ENCODE data around the gene BMP3.

BMP3 gene

DNA sequence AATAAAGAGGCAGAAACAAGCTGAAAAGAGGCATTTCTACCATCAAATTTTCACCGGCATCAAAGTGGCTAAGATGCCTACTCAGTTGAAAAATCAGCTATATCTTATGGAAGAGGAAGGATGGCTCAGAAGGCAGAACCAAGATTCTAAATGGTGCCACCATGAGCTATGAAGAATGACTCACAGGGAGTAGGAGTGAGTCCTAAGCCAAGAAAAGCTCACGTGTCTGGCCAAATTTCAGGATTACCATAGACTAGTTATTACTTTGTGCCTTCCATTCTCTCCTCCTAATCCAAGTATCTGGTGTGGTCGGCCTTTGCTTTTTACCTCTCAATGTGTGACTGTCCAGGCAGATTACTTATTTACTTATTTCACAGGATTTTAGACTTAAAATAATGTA is 54.8 kb downstream of the BMP3 start (continued):
- TF ChIP-seq, protein P1, sequence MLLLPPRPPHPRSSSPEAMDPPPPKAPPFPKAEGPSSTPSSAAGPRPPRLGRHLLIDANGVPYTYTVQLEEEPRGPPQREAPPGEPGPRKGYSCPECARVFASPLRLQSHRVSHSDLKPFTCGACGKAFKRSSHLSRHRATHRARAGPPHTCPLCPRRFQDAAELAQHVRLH (tag by site-specific recombination; IDR thresholded peaks at IDR 0.05): no peak
- TF ChIP-seq, protein P2, sequence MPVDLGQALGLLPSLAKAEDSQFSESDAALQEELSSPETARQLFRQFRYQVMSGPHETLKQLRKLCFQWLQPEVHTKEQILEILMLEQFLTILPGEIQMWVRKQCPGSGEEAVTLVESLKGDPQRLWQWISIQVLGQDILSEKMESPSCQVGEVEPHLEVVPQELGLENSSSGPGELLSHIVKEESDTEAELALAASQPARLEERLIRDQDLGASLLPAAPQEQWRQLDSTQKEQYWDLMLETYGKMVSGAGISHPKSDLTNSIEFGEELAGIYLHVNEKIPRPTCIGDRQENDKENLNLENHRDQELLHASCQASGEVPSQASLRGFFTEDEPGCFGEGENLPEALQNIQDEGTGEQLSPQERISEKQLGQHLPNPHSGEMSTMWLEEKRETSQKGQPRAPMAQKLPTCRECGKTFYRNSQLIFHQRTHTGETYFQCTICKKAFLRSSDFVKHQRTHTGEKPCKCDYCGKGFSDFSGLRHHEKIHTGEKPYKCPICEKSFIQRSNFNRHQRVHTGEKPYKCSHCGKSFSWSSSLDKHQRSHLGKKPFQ (tag by site-specific recombination; IDR thresholded peaks at IDR 0.05): no peak

DNA sequence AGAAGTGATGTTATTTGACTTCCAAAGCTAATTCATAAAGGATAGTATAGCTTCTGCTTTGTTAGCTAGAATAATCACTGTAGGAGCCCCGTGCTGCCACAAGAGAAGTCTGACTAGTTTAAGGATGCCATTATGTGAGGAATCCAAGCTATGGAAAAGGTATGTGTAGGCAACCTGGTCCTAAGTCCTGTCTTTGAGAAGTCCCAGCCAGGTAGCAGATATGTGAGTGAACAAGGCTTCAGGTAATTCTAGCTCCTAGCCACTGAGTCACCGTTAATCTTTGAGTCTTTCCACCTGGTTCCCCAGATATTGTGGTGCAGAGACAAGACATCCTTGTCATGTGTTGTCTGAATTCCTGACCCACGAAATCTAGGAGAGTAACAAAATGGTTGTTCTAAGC is 55.5 kb downstream of the BMP3 start:
- no peaks in the 10 kb centered on the region for H3K4me1 ChIP-seq (ENCODE audit: control insufficient read depth, insufficient read depth, low read length)
- H3K36me3 ChIP-seq (ENCODE audit: control insufficient read depth in 2 of 2, insufficient read depth in 1 of 2, low read length in 2 of 2): no peaks in the 10 kb centered on the region
- ChIA-PET CTCF (interaction anchor here (0.7 to 1.0 kb wide), 2 partner anchors 16 to 726 kb away, joined by 3 read pairs; no protein-coding TSS in a partner anchor), POLR2A (interaction anchor here (0.7 kb wide), 1 partner anchor 89 kb away, joined by 3 read pairs; no protein-coding TSS in a partner anchor)
- H3K27ac ChIP-seq (ENCODE audit: extremely low read depth, low read depth, low read length): no peak overlapping the region
- H3K4me3 ChIP-seq (ENCODE audit: low read depth, low read length): no peak overlapping the region
- H3K9me3 ChIP-seq (ENCODE audit: control insufficient read depth, insufficient read depth, low read depth, low read length): no peaks in the 10 kb centered on the region
- TF ChIP-seq ZNF433 (tag by site-specific recombination; IDR thresholded peaks at IDR 0.05; ENCODE audit: low read depth): no peak
- no peak for TF ChIP-seq GLIS1 (tag by site-specific recombination; IDR thresholded peaks at IDR 0.05)
- TF ChIP-seq ZNF843 (tag by site-specific recombination; IDR thresholded peaks at IDR 0.05): no peak
- TF ChIP-seq MZF1 (tag by site-specific recombination; IDR thresholded peaks at IDR 0.05; ENCODE audit: borderline replicate concordance): no peak
- TF ChIP-seq, protein P3, sequence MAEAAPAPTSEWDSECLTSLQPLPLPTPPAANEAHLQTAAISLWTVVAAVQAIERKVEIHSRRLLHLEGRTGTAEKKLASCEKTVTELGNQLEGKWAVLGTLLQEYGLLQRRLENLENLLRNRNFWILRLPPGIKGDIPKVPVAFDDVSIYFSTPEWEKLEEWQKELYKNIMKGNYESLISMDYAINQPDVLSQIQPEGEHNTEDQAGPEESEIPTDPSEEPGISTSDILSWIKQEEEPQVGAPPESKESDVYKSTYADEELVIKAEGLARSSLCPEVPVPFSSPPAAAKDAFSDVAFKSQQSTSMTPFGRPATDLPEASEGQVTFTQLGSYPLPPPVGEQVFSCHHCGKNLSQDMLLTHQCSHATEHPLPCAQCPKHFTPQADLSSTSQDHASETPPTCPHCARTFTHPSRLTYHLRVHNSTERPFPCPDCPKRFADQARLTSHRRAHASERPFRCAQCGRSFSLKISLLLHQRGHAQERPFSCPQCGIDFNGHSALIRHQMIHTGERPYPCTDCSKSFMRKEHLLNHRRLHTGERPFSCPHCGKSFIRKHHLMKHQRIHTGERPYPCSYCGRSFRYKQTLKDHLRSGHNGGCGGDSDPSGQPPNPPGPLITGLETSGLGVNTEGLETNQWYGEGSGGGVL (tag by site-specific recombination; IDR thresholded peaks at IDR 0.05): no peak
- TF ChIP-seq ZNF600 (tag by site-specific recombination; IDR thresholded peaks at IDR 0.05): no peak
- no peak for TF ChIP-seq RBAK (tag by site-specific recombination; IDR thresholded peaks at IDR 0.05)
- TF ChIP-seq ZNF48 (tag by site-specific recombination; IDR thresholded peaks at IDR 0.05): no peak
- TF ChIP-seq ZNF510 (tag by site-specific recombination; IDR thresholded peaks at IDR 0.05; ENCODE audit: insufficient replicate concordance): no peak
- TF ChIP-seq, protein P4, sequence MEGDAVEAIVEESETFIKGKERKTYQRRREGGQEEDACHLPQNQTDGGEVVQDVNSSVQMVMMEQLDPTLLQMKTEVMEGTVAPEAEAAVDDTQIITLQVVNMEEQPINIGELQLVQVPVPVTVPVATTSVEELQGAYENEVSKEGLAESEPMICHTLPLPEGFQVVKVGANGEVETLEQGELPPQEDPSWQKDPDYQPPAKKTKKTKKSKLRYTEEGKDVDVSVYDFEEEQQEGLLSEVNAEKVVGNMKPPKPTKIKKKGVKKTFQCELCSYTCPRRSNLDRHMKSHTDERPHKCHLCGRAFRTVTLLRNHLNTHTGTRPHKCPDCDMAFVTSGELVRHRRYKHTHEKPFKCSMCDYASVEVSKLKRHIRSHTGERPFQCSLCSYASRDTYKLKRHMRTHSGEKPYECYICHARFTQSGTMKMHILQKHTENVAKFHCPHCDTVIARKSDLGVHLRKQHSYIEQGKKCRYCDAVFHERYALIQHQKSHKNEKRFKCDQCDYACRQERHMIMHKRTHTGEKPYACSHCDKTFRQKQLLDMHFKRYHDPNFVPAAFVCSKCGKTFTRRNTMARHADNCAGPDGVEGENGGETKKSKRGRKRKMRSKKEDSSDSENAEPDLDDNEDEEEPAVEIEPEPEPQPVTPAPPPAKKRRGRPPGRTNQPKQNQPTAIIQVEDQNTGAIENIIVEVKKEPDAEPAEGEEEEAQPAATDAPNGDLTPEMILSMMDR (tag by site-specific recombination; IDR thresholded peaks at IDR 0.05): no peak
- no peak for TF ChIP-seq SP7 (tag by site-specific recombination; IDR thresholded peaks at IDR 0.05)
- TF ChIP-seq ZNF777 (tag by site-specific recombination; IDR thresholded peaks at IDR 0.05; ENCODE audit: borderline replicate concordance): no peak
- TF ChIP-seq SALL2 (tag by site-specific recombination; IDR thresholded peaks at IDR 0.05; ENCODE audit: borderline replicate concordance): no peak
- no peak for TF ChIP-seq ZNF132 (tag by site-specific recombination; IDR thresholded peaks at IDR 0.05; ENCODE audit: borderline replicate concordance)
- no peak for TF ChIP-seq OSR2 (tag by site-specific recombination; IDR thresholded peaks at IDR 0.05)
- no peak for TF ChIP-seq ZNF707 (tag by site-specific recombination; IDR thresholded peaks at IDR 0.05)
- no peak for TF ChIP-seq KLF1 (tag by site-specific recombination; IDR thresholded peaks at IDR 0.05)
